HepG2 (cell line): ENCODE measurements around the gene ROM1. TPM values are rescaled to one million over a fixed set of nuclear protein-coding genes. Genes with fewer than 3 reads are reported as not detected.

Source experiments
- ARNTL ChIP-seq: sonication (generic); formaldehyde crosslinking; IDR thresholded peaks from 2 replicates; pipeline ENCODE4 v1.4.0; 2020; ENCODE audit warnings: mild to moderate bottlenecking, missing genetic modification reagents
- ATM ChIP-seq: fragments of 450-650 bp; IDR thresholded peaks from 2 replicates; pipeline ENCODE4 v1.7.1; 2017; ENCODE audit warnings: mild to moderate bottlenecking, borderline replicate concordance
- CBX2 ChIP-seq, 2 experiments: fragments of 200-600 bp in 1 of 2; sonication (generic); formaldehyde crosslinking in 1 of 2; IDR thresholded peaks; 2 replicates each; pipeline versions ENCODE4 v1.7.0 to v1.8.1; 2018 to 2022; ENCODE audit warnings: low read depth in 2 of 2, low read length in 1 of 2, mild to moderate bottlenecking in 1 of 2, missing genetic modification reagents in 1 of 2
- DNMT3B ChIP-seq: conservative IDR thresholded peaks from 2 replicates; pipeline ENCODE4 v1.6.1; 2016; ENCODE audit warnings: missing biosample characterization, control low read depth
- MAZ ChIP-seq, 2 experiments: sonication (generic) in 1 of 2; formaldehyde crosslinking in 1 of 2; IDR thresholded peaks; 2 replicates each; pipeline versions ENCODE4 v1.5.0 to v1.6.1; 2012 to 2020; ENCODE audit warnings: low read depth in 2 of 2, mild to moderate bottlenecking in 2 of 2, borderline replicate concordance in 1 of 2, improper control_type of control experiment in 1 of 2, low read length in 1 of 2, missing genetic modification reagents in 1 of 2, moderate library complexity in 1 of 2
- MYPOP ChIP-seq: sonication (generic); formaldehyde crosslinking; IDR thresholded peaks from 2 replicates; pipeline ENCODE4 v1.8.1; 2023; ENCODE audit warnings: mild to moderate bottlenecking, moderate library complexity, missing genetic modification reagents
- RARA ChIP-seq: IDR thresholded peaks from 2 replicates; pipeline ENCODE4 v1.6.1; 2016; ENCODE audit warnings: missing genetic modification reagents, missing compliant biosample characterization
- SNRNP70 ChIP-seq: fragments of 200-400 bp; formaldehyde crosslinking; IDR thresholded peaks from 2 replicates; pipeline ENCODE4 v1.6.1; 2017; ENCODE audit warnings: mild to moderate bottlenecking, low read depth, low read length, moderate library complexity
- TEAD2 ChIP-seq: sonication (generic); formaldehyde crosslinking; IDR thresholded peaks from 2 replicates; pipeline ENCODE4 v1.9.0; 2021; ENCODE audit warnings: missing genetic modification reagents
- ZBTB42 ChIP-seq: sonication (generic); formaldehyde crosslinking; IDR thresholded peaks from 2 replicates; pipeline ENCODE4 v1.5.0; 2020; ENCODE audit warnings: mild to moderate bottlenecking, missing genetic modification reagents
- ZBTB8A ChIP-seq: sonication (generic); formaldehyde crosslinking; IDR thresholded peaks from 2 replicates; pipeline ENCODE4 v1.4.0; 2020; ENCODE audit warnings: mild to moderate bottlenecking, low read depth, missing genetic modification reagents, borderline replicate concordance
- ZNF569 ChIP-seq: sonication (generic); formaldehyde crosslinking; IDR thresholded peaks from 2 replicates; pipeline ENCODE4 v1.5.0; 2020; ENCODE audit warnings: mild to moderate bottlenecking, missing genetic modification reagents, moderate library complexity, borderline replicate concordance
- ZSCAN5A ChIP-seq: sonication (generic); formaldehyde crosslinking; IDR thresholded peaks from 2 replicates; pipeline ENCODE4 v1.8.0; 2022; ENCODE audit warnings: mild to moderate bottlenecking, missing genetic modification reagents, borderline replicate concordance
- polyA plus RNA-seq, 8 experiments: library from polyadenylated mRNA; depleted of rRNA in 3 of 8; stranded (reverse) in 7 of 8; unstranded in 1 of 8; fragments of >200 nt; fragmentation: Illumina TruSeq in 4 of 8; extraction: Trizol in 4 of 8; gene quantifications; 2 replicates each; pipeline versions ENCODE4 v1.2.1 to v1.2.3, GENCODE V29; 2011 to 2016; ENCODE audit warnings: low read depth in 4 of 8, missing spikeins in 1 of 8, mixed read lengths in 1 of 8; ENCODE audit not compliant: insufficient read depth in 1 of 8
- total RNA-seq, 5 experiments: library from RNA; depleted of rRNA; stranded (reverse); fragments of >200 nt; fragmentation: Illumina TruSeq; extraction: Trizol; gene quantifications; 2 replicates each; pipeline ENCODE4 v1.2.3, GENCODE V29; 2016; ENCODE audit warnings: low read depth in 1 of 5
- TF ChIP-seq, protein P1 (sequence below), 2 experiments: sonication (generic) in 1 of 2; formaldehyde crosslinking in 1 of 2; IDR thresholded peaks; 2 replicates each; pipeline versions ENCODE4 v1.4.0 to v1.6.1; 2016 to 2020; ENCODE audit warnings: borderline replicate concordance in 1 of 2, low read depth in 1 of 2, mild to moderate bottlenecking in 1 of 2, missing genetic modification reagents in 1 of 2
- TF ChIP-seq, protein P2 (sequence below): conservative IDR thresholded peaks from 2 replicates; pipeline ENCODE4 v1.6.1; 2018; ENCODE audit warnings: missing genetic modification reagents
- TF ChIP-seq, protein P3 (sequence below): sonication (generic); formaldehyde crosslinking; IDR thresholded peaks from 2 replicates; pipeline ENCODE4 v1.4.0; 2020; ENCODE audit warnings: missing genetic modification reagents, mild to moderate bottlenecking, borderline replicate concordance

The ROM1 gene
- total and polyA plus RNA-seq, 2 of the 13 experiments (the other 11 are each of a cell fraction or from before 2014, with no cell fraction given): 1.2 to 2.4 TPM

DNA sequence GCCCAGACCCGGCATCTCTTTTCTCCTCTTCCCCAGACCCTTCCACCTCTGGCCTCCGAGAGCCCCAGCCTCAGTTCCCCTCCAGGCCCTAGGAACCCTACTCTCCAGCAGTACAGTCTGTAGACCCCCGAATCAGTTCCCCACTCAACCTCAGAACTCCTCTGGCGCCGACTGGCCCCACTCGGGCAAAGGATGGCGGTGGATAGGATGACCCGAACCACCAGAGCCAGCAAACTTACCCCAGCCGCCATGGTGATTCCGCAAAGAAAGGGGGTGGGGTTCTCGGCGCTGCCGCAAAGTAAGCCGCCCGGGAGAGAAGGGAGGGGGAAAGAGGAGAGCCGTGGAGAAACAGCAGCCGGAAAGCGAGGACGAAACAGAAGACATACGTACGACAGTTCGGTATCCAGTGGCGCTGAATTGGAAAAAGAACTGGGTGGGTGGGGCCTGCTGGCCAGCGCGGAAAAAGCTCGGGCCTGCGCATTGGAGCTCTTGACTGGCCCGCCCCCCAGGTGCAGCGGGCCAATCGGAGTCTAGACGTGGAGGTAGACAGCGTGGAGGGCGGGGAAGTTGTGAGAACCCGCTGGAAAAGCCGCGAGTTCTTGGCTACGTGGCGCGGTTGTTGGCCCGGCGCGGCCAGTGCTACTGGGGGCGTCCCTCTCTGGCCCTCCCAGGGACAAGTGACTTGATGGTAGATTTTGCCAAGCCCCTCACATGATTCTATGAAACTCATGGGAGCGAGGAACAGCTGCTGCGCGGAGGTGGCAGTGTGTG, 39.3 kb upstream of the ROM1 start, which contains the start of gene EEF1G (continued):
- TF ChIP-seq MAZ (IDR thresholded peaks at IDR 0.05; ENCODE audit: borderline replicate concordance, low read depth, low read length) (peak; percentile 94), MAZ (CRISPR knock-in tag; IDR thresholded peaks at IDR 0.05; ENCODE audit: low read depth) (peak; percentile 72; the same call in 1 of the 2 replicates), TEAD2 (no peak), ZNF569 (no peak), ARNTL (CRISPR knock-in tag) (no peak; the same call in 1 of the 2 replicates), ATM (no peak), SNRNP70 (no peak), DNMT3B (CRISPR knock-in tag) (no peak), CBX2 (IDR thresholded peaks at IDR 0.05; ENCODE audit: low read depth, low read length) (no peak), CBX2 (CRISPR knock-in tag; IDR thresholded peaks at IDR 0.05; ENCODE audit: low read depth) (no peak), ZBTB8A (CRISPR knock-in tag) (no peak), ZSCAN5A (CRISPR knock-in tag) (no peak), ZBTB42 (CRISPR knock-in tag) (no peak; the same call in 1 of the 2 replicates), RARA (CRISPR knock-in tag) (no peak), MYPOP (CRISPR knock-in tag) (peak; percentile 90; the same call in 1 of the 2 replicates)
- TF ChIP-seq, protein P1, sequence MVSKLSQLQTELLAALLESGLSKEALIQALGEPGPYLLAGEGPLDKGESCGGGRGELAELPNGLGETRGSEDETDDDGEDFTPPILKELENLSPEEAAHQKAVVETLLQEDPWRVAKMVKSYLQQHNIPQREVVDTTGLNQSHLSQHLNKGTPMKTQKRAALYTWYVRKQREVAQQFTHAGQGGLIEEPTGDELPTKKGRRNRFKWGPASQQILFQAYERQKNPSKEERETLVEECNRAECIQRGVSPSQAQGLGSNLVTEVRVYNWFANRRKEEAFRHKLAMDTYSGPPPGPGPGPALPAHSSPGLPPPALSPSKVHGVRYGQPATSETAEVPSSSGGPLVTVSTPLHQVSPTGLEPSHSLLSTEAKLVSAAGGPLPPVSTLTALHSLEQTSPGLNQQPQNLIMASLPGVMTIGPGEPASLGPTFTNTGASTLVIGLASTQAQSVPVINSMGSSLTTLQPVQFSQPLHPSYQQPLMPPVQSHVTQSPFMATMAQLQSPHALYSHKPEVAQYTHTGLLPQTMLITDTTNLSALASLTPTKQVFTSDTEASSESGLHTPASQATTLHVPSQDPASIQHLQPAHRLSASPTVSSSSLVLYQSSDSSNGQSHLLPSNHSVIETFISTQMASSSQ (IDR thresholded peaks at IDR 0.05; ENCODE audit: low read depth): no peak
- TF ChIP-seq, protein P1 (CRISPR knock-in tag; IDR thresholded peaks at IDR 0.05; ENCODE audit: borderline replicate concordance): peak; percentile 49; the same call in 1 of the 2 replicates
- TF ChIP-seq, protein P2, sequence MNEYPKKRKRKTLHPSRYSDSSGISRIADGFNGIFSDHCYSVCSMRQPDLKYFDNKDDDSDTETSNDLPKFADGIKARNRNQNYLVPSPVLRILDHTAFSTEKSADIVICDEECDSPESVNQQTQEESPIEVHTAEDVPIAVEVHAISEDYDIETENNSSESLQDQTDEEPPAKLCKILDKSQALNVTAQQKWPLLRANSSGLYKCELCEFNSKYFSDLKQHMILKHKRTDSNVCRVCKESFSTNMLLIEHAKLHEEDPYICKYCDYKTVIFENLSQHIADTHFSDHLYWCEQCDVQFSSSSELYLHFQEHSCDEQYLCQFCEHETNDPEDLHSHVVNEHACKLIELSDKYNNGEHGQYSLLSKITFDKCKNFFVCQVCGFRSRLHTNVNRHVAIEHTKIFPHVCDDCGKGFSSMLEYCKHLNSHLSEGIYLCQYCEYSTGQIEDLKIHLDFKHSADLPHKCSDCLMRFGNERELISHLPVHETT (CRISPR knock-in tag): 0 out of 2 replicates have a peak, but pooled peaks have one; percentile 31
- TF ChIP-seq, protein P3, sequence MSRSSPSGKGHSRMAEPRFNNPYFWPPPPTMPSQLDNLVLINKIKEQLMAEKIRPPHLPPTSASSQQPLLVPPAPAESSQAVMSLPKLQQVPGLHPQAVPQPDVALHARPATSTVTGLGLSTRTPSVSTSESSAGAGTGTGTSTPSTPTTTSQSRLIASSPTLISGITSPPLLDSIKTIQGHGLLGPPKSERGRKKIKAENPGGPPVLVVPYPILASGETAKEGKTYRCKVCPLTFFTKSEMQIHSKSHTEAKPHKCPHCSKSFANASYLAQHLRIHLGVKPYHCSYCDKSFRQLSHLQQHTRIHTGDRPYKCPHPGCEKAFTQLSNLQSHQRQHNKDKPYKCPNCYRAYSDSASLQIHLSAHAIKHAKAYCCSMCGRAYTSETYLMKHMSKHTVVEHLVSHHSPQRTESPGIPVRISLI: peak; percentile 24; the same call in 1 of the 2 replicates
